ENCODE data around the gene RAB44. TPM values are rescaled to one million over a fixed set of nuclear protein-coding genes. Genes with fewer than 3 reads are reported as not detected.
A peak's percentile ranks its signal among the peaks of the same experiment; 100 is the strongest.

The RAB44 gene
- total RNA-seq, 2 experiments from 2014 or later = 0.15 to 0.25 TPM

- DNase-seq = no peak
- H3K27me3 Mint-ChIP-seq = no peaks in the 10 kb centered on the region
- H3K4me3 Mint-ChIP-seq = no peak overlapping the region
- no peaks in the 10 kb centered on the region for H3K9me3 Mint-ChIP-seq
- H3K27ac Mint-ChIP-seq = no peak overlapping the region
- CTCF ChIA-PET = interaction anchor here (0.8 to 2.3 kb wide), 2 partner anchors 79 to 84 kb away, joined by 3 to 9 read pairs; no protein-coding TSS in a partner anchor
- POLR2A ChIA-PET = no interaction called here
- peaks cover 29% of the 10 kb centered on the region for H3K4me1 Mint-ChIP-seq
- peaks cover 7% of the 10 kb centered on the region for H3K36me3 Mint-ChIP-seq (ENCODE audit: low read depth)
Observed at GRCh38 chr6:36674942-36675341, 22.7 kb upstream of the RAB44 start.

DNA sequence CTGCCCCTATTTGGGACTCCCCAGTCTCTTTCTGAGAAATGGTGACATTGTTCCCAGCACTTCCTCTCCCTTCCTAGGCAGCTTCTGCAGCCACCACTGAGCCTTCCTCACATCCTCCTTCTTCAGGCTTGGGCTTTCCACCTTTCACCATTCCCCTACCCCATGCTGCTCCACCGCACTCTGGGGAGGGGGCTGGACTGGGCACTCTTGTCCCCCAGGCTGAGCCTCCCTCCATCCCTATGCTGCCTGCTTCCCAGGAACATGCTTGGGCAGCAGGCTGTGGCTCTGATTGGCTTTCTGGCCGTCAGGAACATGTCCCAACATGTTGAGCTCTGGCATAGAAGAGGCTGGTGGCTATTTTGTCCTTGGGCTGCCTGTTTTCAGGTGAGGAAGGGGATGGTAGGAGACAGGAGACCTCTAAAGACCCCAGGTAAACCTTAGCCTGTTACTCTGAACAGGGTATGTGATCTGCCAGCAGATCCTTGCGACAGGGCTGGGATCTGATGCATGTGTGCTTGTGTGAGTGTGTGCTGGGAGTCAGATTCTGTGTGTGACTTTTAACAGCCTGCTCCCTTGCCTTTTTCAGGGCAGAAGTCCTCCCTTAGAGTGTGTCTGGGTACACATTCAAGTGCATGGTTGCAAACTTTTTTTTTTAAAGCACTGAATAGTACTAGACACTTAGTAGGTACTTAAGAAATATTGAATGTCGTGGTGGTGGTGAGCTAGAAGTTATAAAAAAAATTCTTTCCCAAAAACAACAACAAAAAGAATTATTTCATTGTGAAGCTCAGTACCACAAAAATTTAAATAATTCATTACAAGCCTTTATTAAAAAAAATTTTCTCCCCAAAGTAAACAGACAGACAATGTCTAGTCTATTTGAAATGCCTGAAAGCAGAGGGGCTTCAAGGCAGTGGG, 21.2 kb upstream of the RAB44 start:
- H3K9me3 Mint-ChIP-seq = no peaks in the 10 kb centered on the region
- POLR2A ChIA-PET = interaction anchor here (0.7 to 8.6 kb wide), 3 partner anchors 14 to 78 kb away, joined by 3 to 86 read pairs (median 4); partner anchors contain the start of gene SRSF3

DNA sequence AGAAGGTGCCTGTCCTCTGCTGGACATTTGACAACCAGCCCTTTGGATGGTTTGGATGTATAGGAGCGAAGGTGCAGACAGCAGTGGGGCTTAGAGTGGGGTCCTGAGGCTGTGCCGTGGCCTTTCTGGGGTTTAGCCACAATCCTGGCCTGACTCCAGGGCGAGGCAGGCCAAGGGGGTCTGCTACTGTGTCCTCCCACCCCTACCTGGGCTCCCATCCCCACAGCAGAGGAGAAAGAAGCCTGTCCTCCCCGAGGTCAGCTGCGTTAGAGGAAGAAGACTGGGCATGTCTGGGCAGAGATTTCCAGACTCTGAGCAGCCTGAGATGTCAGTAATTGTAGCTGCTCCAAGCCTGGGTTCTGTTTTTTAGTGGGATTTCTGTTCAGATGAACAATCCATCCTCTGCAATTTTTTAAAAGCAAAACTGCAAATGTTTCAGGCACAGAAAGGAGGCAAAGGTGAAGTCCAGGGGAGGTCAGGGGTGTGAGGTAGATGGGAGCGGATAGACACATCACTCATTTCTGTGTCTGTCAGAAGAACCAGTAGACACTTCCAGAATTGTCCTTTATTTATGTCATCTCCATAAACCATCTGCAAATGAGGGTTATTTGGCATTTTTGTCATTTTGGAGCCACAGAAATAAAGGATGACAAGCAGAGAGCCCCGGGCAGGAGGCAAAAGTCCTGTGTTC, 20.4 kb upstream of the RAB44 start:
- Mint-ChIP-seq H3K36me3 (ENCODE audit: low read depth) (peaks cover 21% of the 10 kb centered on the region), H3K27me3 (no peaks in the 10 kb centered on the region), H3K27ac (peak overlapping the region; percentile 82), H3K4me3 (peak overlapping the region; percentile 75), H3K4me1 (peaks cover 42% of the 10 kb centered on the region), H3K9me3 (no peaks in the 10 kb centered on the region)
- ChIA-PET POLR2A (interaction anchor here (0.7 to 8.6 kb wide), 3 partner anchors 15 to 79 kb away, joined by 3 to 86 read pairs (median 4); partner anchors contain the start of gene SRSF3), CTCF (interaction anchor here (1.0 to 2.3 kb wide), 4 partner anchors 53 to 105 kb away, joined by 3 to 9 read pairs (median 5); no protein-coding TSS in a partner anchor)
- no peak for DNase-seq

More for the DNA sequence above, 21.2 kb upstream of the RAB44 start:
- Mint-ChIP-seq H3K36me3 (ENCODE audit: low read depth) (peaks cover 19% of the 10 kb centered on the region), H3K4me3 (peak overlapping the region; percentile 75), H3K27ac (peak overlapping the region; percentile 82), H3K27me3 (no peaks in the 10 kb centered on the region), H3K4me1 (peaks cover 38% of the 10 kb centered on the region)
- DNase-seq = no peak
- CTCF ChIA-PET = interaction anchor here (1.0 to 2.3 kb wide), 4 partner anchors 52 to 106 kb away, joined by 3 to 9 read pairs (median 5); no protein-coding TSS in a partner anchor

GRCh38 chr6:36677753-36678487, 19.7 kb upstream of the RAB44 start:
- POLR2A ChIA-PET = interaction anchor here (0.6 to 8.6 kb wide), 21 partner anchors 9 to 308 kb away, joined by 3 to 86 read pairs (median 4); partner anchors contain the start of genes KCTD20, MTCH1, PXT1 and SRSF3
- no peaks in the 10 kb centered on the region for H3K9me3 Mint-ChIP-seq
- DNase-seq = no peak
- H3K27ac Mint-ChIP-seq = peak overlapping the region; percentile 82
- peak overlapping the region; percentile 75 for H3K4me3 Mint-ChIP-seq
- peaks cover 28% of the 10 kb centered on the region for H3K36me3 Mint-ChIP-seq (ENCODE audit: low read depth)
- H3K27me3 Mint-ChIP-seq = no peaks in the 10 kb centered on the region
- peaks cover 49% of the 10 kb centered on the region for H3K4me1 Mint-ChIP-seq
- CTCF ChIA-PET = interaction anchor here (0.9 to 1.5 kb wide), 9 partner anchors 12 to 83 kb away, joined by 3 to 11 read pairs (median 4); no protein-coding TSS in a partner anchor

- Mint-ChIP-seq H3K27me3 (no peaks in the 10 kb centered on the region), H3K4me1 (peaks cover 56% of the 10 kb centered on the region), H3K4me3 (peak within 1 kb of the TSS; percentile 95), H3K9me3 (no peaks in the 10 kb centered on the region), H3K36me3 (ENCODE audit: low read depth) (peaks cover 35% of the 10 kb centered on the region), H3K27ac (peak within 1 kb of the TSS; percentile 97)
- CTCF ChIA-PET = interaction anchor here (0.6 to 1.5 kb wide), 10 partner anchors 12 to 104 kb away, joined by 3 to 11 read pairs (median 3); no protein-coding TSS in a partner anchor
- POLR2A ChIA-PET = interaction anchor here (0.6 to 8.6 kb wide), 21 partner anchors 9 to 307 kb away, joined by 3 to 86 read pairs (median 4); partner anchors contain the start of genes KCTD20, MTCH1, PXT1 and SRSF3
- DNase-seq = peak; percentile 85
Observed at GRCh38 chr6:36678488-36679042, 19.1 kb upstream of the RAB44 start, which contains the start of gene CDKN1A. Gene CDKN1A, plus strand, starts transcription at chr6:36678714. Its CDS starts 5,388 bp downstream, at chr6:36684102.

- peaks cover 61% of the 10 kb centered on the region for H3K4me1 Mint-ChIP-seq
- H3K27me3 Mint-ChIP-seq = no peaks in the 10 kb centered on the region
- H3K36me3 Mint-ChIP-seq (ENCODE audit: low read depth) = peaks cover 42% of the 10 kb centered on the region
- ChIA-PET CTCF (interaction anchor here (0.6 to 3.7 kb wide), 21 partner anchors 8 to 197 kb away, joined by 3 to 25 read pairs (median 5); partner anchors contain the start of gene RAB44), POLR2A (interaction anchor here (0.6 to 8.6 kb wide), 27 partner anchors 9 to 754 kb away, joined by 3 to 86 read pairs (median 4); partner anchors contain the start of genes CMTR1, KCTD20, MAPK14 and MTCH1)
- H3K27ac Mint-ChIP-seq = peak overlapping the region; percentile 97
- H3K4me3 Mint-ChIP-seq = peak overlapping the region; percentile 95
- DNase-seq = peak; percentile 42
- no peaks in the 10 kb centered on the region for H3K9me3 Mint-ChIP-seq
Observed at GRCh38 chr6:36679043-36679833, 18.4 kb upstream of the RAB44 start.

GRCh38 chr6:36682328-36683144, 15.1 kb upstream of the RAB44 start:
- H3K27me3 Mint-ChIP-seq = no peaks in the 10 kb centered on the region
- DNase-seq = peak; percentile 79
- ChIA-PET POLR2A (interaction anchor here (0.7 to 8.6 kb wide), 14 partner anchors 7 to 562 kb away, joined by 3 to 86 read pairs (median 4); partner anchors contain the start of genes PIM1 and SRSF3), CTCF (interaction anchor here (0.6 to 3.7 kb wide), 10 partner anchors 8 to 137 kb away, joined by 3 to 25 read pairs (median 4); no protein-coding TSS in a partner anchor)
- H3K36me3 Mint-ChIP-seq (ENCODE audit: low read depth) = peaks cover 75% of the 10 kb centered on the region
- no peaks in the 10 kb centered on the region for H3K9me3 Mint-ChIP-seq
- peaks cover 51% of the 10 kb centered on the region for H3K4me1 Mint-ChIP-seq
- H3K4me3 Mint-ChIP-seq = peak overlapping the region; percentile 22
- peak overlapping the region; percentile 79 for H3K27ac Mint-ChIP-seq

DNA sequence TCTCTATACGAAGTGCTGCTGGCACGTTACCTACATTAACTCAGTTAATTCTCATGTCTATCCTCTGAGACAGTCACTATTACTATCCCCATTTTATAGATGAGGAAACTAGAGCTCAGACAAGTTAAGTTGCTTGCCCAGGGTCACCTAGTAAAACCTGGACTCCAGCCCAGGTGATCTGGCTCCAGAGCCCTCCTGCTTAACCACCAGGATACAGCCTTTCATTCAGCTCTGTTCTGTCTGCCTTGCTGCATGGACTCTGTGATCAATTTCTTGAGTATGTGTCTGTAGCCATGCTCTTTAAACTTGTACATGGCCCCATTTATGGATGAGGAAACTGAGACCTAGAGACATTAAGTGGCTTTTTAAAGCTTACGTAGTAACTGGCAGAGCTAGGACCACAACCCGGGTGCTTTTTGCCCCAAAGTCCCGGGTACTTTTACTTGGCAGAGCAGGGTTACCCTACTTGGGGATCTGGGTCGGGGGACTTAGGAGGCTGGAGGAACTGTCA, 14.4 kb upstream of the RAB44 start:
- POLR2A ChIA-PET = interaction anchor here (0.7 to 8.6 kb wide), 6 partner anchors 7 to 493 kb away, joined by 3 to 86 read pairs (median 4); partner anchors contain the start of genes PIM1 and SRSF3
- Mint-ChIP-seq H3K9me3 (no peaks in the 10 kb centered on the region), H3K27me3 (no peaks in the 10 kb centered on the region), H3K4me3 (peak overlapping the region; percentile 22), H3K36me3 (ENCODE audit: low read depth) (peaks cover 76% of the 10 kb centered on the region), H3K27ac (peak overlapping the region; percentile 79), H3K4me1 (peaks cover 45% of the 10 kb centered on the region)
- CTCF ChIA-PET = interaction anchor here (0.6 to 3.7 kb wide), 3 partner anchors 55 to 75 kb away, joined by 3 to 25 read pairs (median 5); no protein-coding TSS in a partner anchor
- no peak for DNase-seq

DNA sequence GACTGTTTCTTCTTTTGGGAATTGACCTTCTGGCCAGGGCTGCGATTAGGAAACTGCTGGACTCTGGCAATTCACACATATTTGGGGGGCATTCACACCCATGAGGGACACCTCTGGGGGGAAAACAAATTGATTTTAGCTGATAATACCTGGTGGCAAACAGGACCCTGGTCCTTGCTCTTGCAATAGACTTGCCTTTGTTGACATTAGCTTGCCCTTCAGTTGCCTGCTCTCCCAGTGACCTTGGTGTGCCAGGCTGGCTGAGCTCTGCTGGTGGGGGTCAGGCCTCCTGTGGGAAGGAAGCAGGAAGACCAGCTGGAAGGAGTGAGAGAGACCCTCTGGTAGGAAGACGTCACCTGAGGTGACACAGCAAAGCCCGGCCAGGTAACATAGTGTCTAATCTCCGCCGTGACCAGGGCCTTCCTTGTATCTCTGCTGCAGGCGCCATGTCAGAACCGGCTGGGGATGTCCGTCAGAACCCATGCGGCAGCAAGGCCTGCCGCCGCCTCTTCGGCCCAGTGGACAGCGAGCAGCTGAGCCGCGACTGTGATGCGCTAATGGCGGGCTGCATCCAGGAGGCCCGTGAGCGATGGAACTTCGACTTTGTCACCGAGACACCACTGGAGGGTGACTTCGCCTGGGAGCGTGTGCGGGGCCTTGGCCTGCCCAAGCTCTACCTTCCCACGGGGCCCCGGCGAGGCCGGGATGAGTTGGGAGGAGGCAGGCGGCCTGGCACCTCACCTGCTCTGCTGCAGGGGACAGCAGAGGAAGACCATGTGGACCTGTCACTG, 13.8 kb upstream of the RAB44 start:
- peak overlapping the region; percentile 71 for H3K27ac Mint-ChIP-seq
- CTCF ChIA-PET = interaction anchor here (1.9 kb wide), 1 partner anchor 41 kb away, joined by 5 read pairs; no protein-coding TSS in a partner anchor

More for the DNA sequence above, 13.8 kb upstream of the RAB44 start:
- POLR2A ChIA-PET = interaction anchor here (0.7 to 8.6 kb wide), 6 partner anchors 6 to 486 kb away, joined by 3 to 86 read pairs (median 4); partner anchors contain the start of genes PIM1 and SRSF3
- Mint-ChIP-seq H3K9me3 (no peaks in the 10 kb centered on the region), H3K4me1 (peaks cover 46% of the 10 kb centered on the region), H3K27me3 (no peaks in the 10 kb centered on the region), H3K36me3 (ENCODE audit: low read depth) (peaks cover 77% of the 10 kb centered on the region), H3K4me3 (no peak overlapping the region)
- no peak for DNase-seq
